A549 treated with AZD9567 at 1 μM for 4 hours (cell line): ENCODE data around the gene TCF19. TPM values are rescaled to one million over a fixed set of nuclear protein-coding genes. Genes with fewer than 3 reads are reported as not detected.

ENCODE experiments used
- total RNA-seq: library from RNA; stranded (reverse); fragments of 200-300 nt; extraction: Qiagen RNA extraction; gene quantifications from 5 replicates; pipeline ENCODE4 v1.2.3, GENCODE V29; 2022; ENCODE audit not compliant: insufficient read depth

The TCF19 gene
- 11.8 to 14.9 TPM (median 14.5 TPM) in 5 replicates for total RNA-seq

GRCh38 chr6:31158140-31158862 lies at the start of gene TCF19:
TSS of gene TCF19 (plus strand) at chr6:31158589. CDS start at chr6:31159470, 881 bp downstream.

GRCh38 chr6:31112478-31112877 lies 45.9 kb upstream of the TCF19 start, which contains the start of gene C6orf15:
TSS of gene C6orf15 (minus strand) at chr6:31112575. CDS start at chr6:31112555, 20 bp downstream.

GRCh38 chr6:31114541-31114878 lies 43.9 kb upstream of the TCF19 start, which contains the start of gene PSORS1C1:
TSS of gene PSORS1C1 (plus strand) at chr6:31114800. CDS start at chr6:31129633, 14,833 bp downstream.

GRCh38 chr6:31120151-31120915 lies 38.1 kb upstream of the TCF19 start, which contains the start of gene CDSN:
TSS of gene CDSN (minus strand) at chr6:31120446. CDS start at chr6:31120419, 27 bp downstream.

GRCh38 chr6:31138982-31139381 lies 19.4 kb upstream of the TCF19 start, which contains the start of gene PSORS1C2:
TSS of gene PSORS1C2 (minus strand) at chr6:31139066. CDS start at chr6:31139026, 40 bp downstream.

GRCh38 chr6:31157513-31158139 lies 763 bp upstream of the TCF19 start, which contains the start of gene CCHCR1:
TSS of gene CCHCR1 (minus strand) at chr6:31157802. CDS start at chr6:31157600, 202 bp downstream.

GRCh38 chr6:31170600-31170881 lies 12.2 kb downstream of the TCF19 start, which contains the start of gene POU5F1:
TSS of gene POU5F1 (minus strand) at chr6:31170682. CDS start at chr6:31170620, 62 bp downstream.

Other genes starting within 250 kb of the TCF19 start
- gene VARS2, start 244.4 kb upstream of the TCF19 start, total RNA-seq, result 9.0 to 14.5 TPM (median 13.3 TPM) in 5 replicates
- not detected in 5 replicates for gene SFTA2, start 226.4 kb upstream of the TCF19 start, total RNA-seq
- gene MUCL3, start 217.6 kb upstream of the TCF19 start, total RNA-seq, result 0.03 to 0.06 TPM (median 0.05 TPM) in 4 of 5 replicates, not detected in the other
- not detected in 5 replicates for gene MUC21, start 174.9 kb upstream of the TCF19 start, total RNA-seq
- gene MUC22, start 148.1 kb upstream of the TCF19 start, total RNA-seq, result 0.01 to 0.02 TPM in 2 of 5 replicates, not detected in the others
- not detected in 5 replicates for gene C6orf15, start 46.0 kb upstream of the TCF19 start, total RNA-seq
- gene PSORS1C1, start 43.8 kb upstream of the TCF19 start, total RNA-seq, result 3.5 to 6.1 TPM (median 4.7 TPM) in 4 of 5 replicates, not detected in the other
- 0.02 to 0.05 TPM (median 0.05 TPM) in 3 of 5 replicates, not detected in the others for gene CDSN, start 38.1 kb upstream of the TCF19 start, total RNA-seq
- gene PSORS1C2, start 19.5 kb upstream of the TCF19 start, total RNA-seq, result not detected in 5 replicates
- gene CCHCR1, start 787 bp upstream of the TCF19 start, total RNA-seq, result 6.7 to 9.0 TPM (median 6.9 TPM) in 5 replicates
- gene POU5F1, start 12.1 kb downstream of the TCF19 start, total RNA-seq, result 8.0 to 13.8 TPM (median 10.5 TPM) in 5 replicates
- gene HLA-C, start 113.5 kb downstream of the TCF19 start, total RNA-seq, result 42.8 to 57.6 TPM (median 53.4 TPM) in 5 replicates
- 26.6 to 30.8 TPM (median 28.4 TPM) in 5 replicates for gene HLA-B, start 198.6 kb downstream of the TCF19 start, total RNA-seq
- 30.4 to 38.8 TPM (median 31.3 TPM) in 5 replicates for gene MICA, start 245.0 kb downstream of the TCF19 start, total RNA-seq